ENCODE data around the gene PSORS1C2. TPM values are rescaled to one million over a fixed set of nuclear protein-coding genes. Genes with fewer than 3 reads are reported as not detected.

The PSORS1C2 gene
- total RNA-seq, 3 donors from 2014 or later (not counting 1 experiment from before 2014, with no cell fraction given): not detected

- Histone ChIP-seq H3K36me3 (ENCODE audit: control insufficient read depth, insufficient read depth, low read length) (peaks cover 2% of the 10 kb centered on the region), H3K4me1 (ENCODE audit: control insufficient read depth, insufficient read depth, low read length) (peaks cover 20% of the 10 kb centered on the region), H3K27me3 (ENCODE audit: control insufficient read depth, insufficient read depth, low read length) (no peaks in the 10 kb centered on the region), H3K4me3 (ENCODE audit: low read length) (no peak overlapping the region), H3K9me3 (ENCODE audit: control insufficient read depth, insufficient read depth, low read length) (no peaks in the 10 kb centered on the region), H3K27ac (ENCODE audit: low read length) (no peak overlapping the region)
- H3K4me1 Mint-ChIP-seq: peaks cover 25 to 26% of the 10 kb centered on the region in 2 donors
- TF ChIP-seq CTCF (IDR thresholded peaks at IDR 0.05): no peak
- no peaks in the 10 kb centered on the region for H3K27me3 Mint-ChIP-seq (ENCODE audit: low read depth in 2 of 2)
- ATAC-seq: no peak
- WGBS (ENCODE audit: insufficient coverage): 98% methylated on average over 7 of the region's 7 CpGs
- DNase-seq: no peak
- no peak overlapping the region for H3K4me3 Mint-ChIP-seq
- intact Hi-C loops (cut with micrococcal nuclease): no loop called here
- H3K36me3 Mint-ChIP-seq: no peaks in the 10 kb centered on the region
- no peak overlapping the region for H3K27ac Mint-ChIP-seq
- H3K9me3 Mint-ChIP-seq: no peaks in the 10 kb centered on the region
Observed at GRCh38 chr6:31156641-31157040, 17.8 kb upstream of the PSORS1C2 start.

- no peaks in the 10 kb centered on the region for H3K9me3 Mint-ChIP-seq
- Histone ChIP-seq H3K4me1 (ENCODE audit: control insufficient read depth, insufficient read depth, low read length) (peaks cover 16% of the 10 kb centered on the region), H3K27ac (ENCODE audit: low read length) (no peak overlapping the region), H3K36me3 (ENCODE audit: control insufficient read depth, insufficient read depth, low read length) (peaks cover 4% of the 10 kb centered on the region), H3K27me3 (ENCODE audit: control insufficient read depth, insufficient read depth, low read length) (no peaks in the 10 kb centered on the region), H3K9me3 (ENCODE audit: control insufficient read depth, insufficient read depth, low read length) (no peaks in the 10 kb centered on the region), H3K4me3 (ENCODE audit: low read length) (no peak overlapping the region)
- H3K27me3 Mint-ChIP-seq (ENCODE audit: low read depth in 2 of 2): no peaks in the 10 kb centered on the region
- no peaks in the 10 kb centered on the region for H3K36me3 Mint-ChIP-seq
- no peak overlapping the region for H3K27ac Mint-ChIP-seq
- ATAC-seq: no peak
- no peak overlapping the region for H3K4me3 Mint-ChIP-seq
- no peak for TF ChIP-seq CTCF (IDR thresholded peaks at IDR 0.05)
- intact Hi-C loops (cut with micrococcal nuclease): no loop called here
- H3K4me1 Mint-ChIP-seq: peaks cover 25% of the 10 kb centered on the region in 2 donors
- no peak for DNase-seq
- 94% methylated on average over 15 of the region's 15 CpGs for WGBS (ENCODE audit: insufficient coverage)
Observed at GRCh38 chr6:31154436-31154835, 15.6 kb upstream of the PSORS1C2 start.

- intact Hi-C loops (cut with micrococcal nuclease): no loop called here
- no peaks in the 10 kb centered on the region for H3K36me3 Mint-ChIP-seq
- no peaks in the 10 kb centered on the region for H3K9me3 Mint-ChIP-seq
- Histone ChIP-seq H3K27ac (ENCODE audit: low read length) (no peak overlapping the region), H3K4me1 (ENCODE audit: control insufficient read depth, insufficient read depth, low read length) (peaks cover 7% of the 10 kb centered on the region), H3K9me3 (ENCODE audit: control insufficient read depth, insufficient read depth, low read length) (no peaks in the 10 kb centered on the region), H3K4me3 (ENCODE audit: low read length) (no peak overlapping the region), H3K36me3 (ENCODE audit: control insufficient read depth, insufficient read depth, low read length) (peaks cover 4% of the 10 kb centered on the region), H3K27me3 (ENCODE audit: control insufficient read depth, insufficient read depth, low read length) (no peaks in the 10 kb centered on the region)
- WGBS (ENCODE audit: insufficient coverage): over 99% methylated on average over 7 of the region's 7 CpGs
- no peak for DNase-seq
- no peaks in the 10 kb centered on the region for H3K27me3 Mint-ChIP-seq (ENCODE audit: low read depth in 2 of 2)
- no peak for TF ChIP-seq CTCF (IDR thresholded peaks at IDR 0.05)
- ATAC-seq: no peak
- no peak overlapping the region for H3K4me3 Mint-ChIP-seq
- peaks cover 9% of the 10 kb centered on the region in 2 donors for H3K4me1 Mint-ChIP-seq
- no peak overlapping the region for H3K27ac Mint-ChIP-seq
Observed at GRCh38 chr6:31152781-31153180, 13.9 kb upstream of the PSORS1C2 start.

GRCh38 chr6:31149827-31150447, 11.1 kb upstream of the PSORS1C2 start:
- intact Hi-C loops (cut with micrococcal nuclease): no loop called here
- Histone ChIP-seq H3K36me3 (ENCODE audit: control insufficient read depth, insufficient read depth, low read length) (peaks cover 3% of the 10 kb centered on the region), H3K9me3 (ENCODE audit: control insufficient read depth, insufficient read depth, low read length) (no peaks in the 10 kb centered on the region), H3K27ac (ENCODE audit: low read length) (no peak overlapping the region), H3K4me3 (ENCODE audit: low read length) (no peak overlapping the region), H3K4me1 (ENCODE audit: control insufficient read depth, insufficient read depth, low read length) (no peaks in the 10 kb centered on the region), H3K27me3 (ENCODE audit: control insufficient read depth, insufficient read depth, low read length) (no peaks in the 10 kb centered on the region)
- no peak for TF ChIP-seq CTCF (IDR thresholded peaks at IDR 0.05)
- Mint-ChIP-seq H3K27me3 (ENCODE audit: low read depth in 2 of 2) (no peaks in the 10 kb centered on the region), H3K36me3 (no peaks in the 10 kb centered on the region), H3K4me1 (no peaks in the 10 kb centered on the region), H3K9me3 (no peaks in the 10 kb centered on the region), H3K4me3 (no peak overlapping the region), H3K27ac (no peak overlapping the region)
- DNase-seq (no peak), ATAC-seq (no peak)
- 98% methylated on average over 6 of the region's 6 CpGs for WGBS (ENCODE audit: insufficient coverage)
